OCI-LY1 (cell line): ENCODE measurements around the gene AREL1.

ENCODE experiments used
- EZH2 ChIP-seq: fragments of 200-600 bp; sonication (generic), shearing (Covaris generic); IDR thresholded peaks from 2 replicates; pipeline ENCODE4 v1.8.0; 2017; ENCODE audit warnings: borderline replicate concordance, mixed run types, mild to moderate bottlenecking, antibody characterized with exemption, low read length, moderate library complexity, mixed read lengths
- TF ChIP-seq, protein P1 (sequence below): fragments of 200-600 bp; sonication (generic), shearing (Covaris generic); IDR thresholded peaks from 2 replicates; pipeline ENCODE4 v1.5.1; 2017; ENCODE audit warnings: mild to moderate bottlenecking, antibody characterized with exemption, low read length, moderate library complexity, mixed read lengths

DNA sequence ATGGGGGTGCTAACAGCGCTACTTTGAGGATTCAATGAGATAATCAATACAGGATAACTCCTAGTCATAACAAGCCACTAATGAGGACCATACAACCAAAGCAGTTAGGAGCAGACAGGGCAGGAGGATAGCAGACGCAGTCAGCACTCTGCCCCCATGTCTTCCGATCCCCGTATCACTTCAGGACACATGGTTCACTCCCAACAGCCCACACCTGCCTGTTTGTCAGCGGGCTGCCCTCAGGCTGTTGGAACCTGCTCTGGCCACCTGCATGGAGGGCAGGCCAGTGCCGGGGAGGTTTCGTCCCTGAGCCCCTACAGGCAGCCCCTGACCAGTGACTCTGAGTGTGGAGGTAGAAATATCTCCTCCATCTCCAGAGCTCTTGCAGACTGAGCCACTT, 63.7 kb downstream of the AREL1 start:
- TF ChIP-seq, protein P1, sequence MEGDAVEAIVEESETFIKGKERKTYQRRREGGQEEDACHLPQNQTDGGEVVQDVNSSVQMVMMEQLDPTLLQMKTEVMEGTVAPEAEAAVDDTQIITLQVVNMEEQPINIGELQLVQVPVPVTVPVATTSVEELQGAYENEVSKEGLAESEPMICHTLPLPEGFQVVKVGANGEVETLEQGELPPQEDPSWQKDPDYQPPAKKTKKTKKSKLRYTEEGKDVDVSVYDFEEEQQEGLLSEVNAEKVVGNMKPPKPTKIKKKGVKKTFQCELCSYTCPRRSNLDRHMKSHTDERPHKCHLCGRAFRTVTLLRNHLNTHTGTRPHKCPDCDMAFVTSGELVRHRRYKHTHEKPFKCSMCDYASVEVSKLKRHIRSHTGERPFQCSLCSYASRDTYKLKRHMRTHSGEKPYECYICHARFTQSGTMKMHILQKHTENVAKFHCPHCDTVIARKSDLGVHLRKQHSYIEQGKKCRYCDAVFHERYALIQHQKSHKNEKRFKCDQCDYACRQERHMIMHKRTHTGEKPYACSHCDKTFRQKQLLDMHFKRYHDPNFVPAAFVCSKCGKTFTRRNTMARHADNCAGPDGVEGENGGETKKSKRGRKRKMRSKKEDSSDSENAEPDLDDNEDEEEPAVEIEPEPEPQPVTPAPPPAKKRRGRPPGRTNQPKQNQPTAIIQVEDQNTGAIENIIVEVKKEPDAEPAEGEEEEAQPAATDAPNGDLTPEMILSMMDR: no peak
- no peak for TF ChIP-seq EZH2
